ENCODE measurements around the gene DPEP2. TPM values are rescaled to one million over a fixed set of nuclear protein-coding genes. Genes with fewer than 3 reads are reported as not detected.

Gene DPEP2
- total RNA-seq, 1 donor from 2014 or later: not detected

- Mint-ChIP-seq H3K27ac (no peak overlapping the region), H3K4me1 (peaks cover 4% of the 10 kb centered on the region), H3K4me3 (no peak overlapping the region), H3K27me3 (ENCODE audit: insufficient read depth, low read depth) (peaks cover 4% of the 10 kb centered on the region), H3K36me3 (no peaks in the 10 kb centered on the region), H3K9me3 (no peaks in the 10 kb centered on the region)
- H3K4me2 ChIP-seq: no peak overlapping the region
- TF ChIP-seq EZH2phosphoT487 (IDR thresholded peaks at IDR 0.05) (no peak), CTCF (IDR thresholded peaks at IDR 0.05) (no peak), EZH2 (IDR thresholded peaks at IDR 0.05) (no peak)
- no peaks in the 10 kb centered on the region for H4K20me1 ChIP-seq (ENCODE audit: low read depth)
- H3K9me3 ChIP-seq (ENCODE audit: low read depth): no peaks in the 10 kb centered on the region
- no peak overlapping the region for H3K9ac ChIP-seq
- no peaks in the 10 kb centered on the region for H3F3A ChIP-seq (ENCODE audit: low read depth)
- no peaks in the 10 kb centered on the region for H3K79me2 ChIP-seq (ENCODE audit: low read depth)
- DNase-seq (ENCODE audit: low spot score): no peak
- no peaks in the 10 kb centered on the region for H3K36me3 ChIP-seq
- H3K27me3 ChIP-seq: no peaks in the 10 kb centered on the region
- H3K27ac ChIP-seq: no peak overlapping the region
- H3K4me1 ChIP-seq: no peaks in the 10 kb centered on the region
- H3K4me3 ChIP-seq: no peak overlapping the region
- no peak overlapping the region for H2AFZ ChIP-seq (replicated peaks)
Measured at GRCh38 chr16:68005211-68005610, 5.9 kb upstream of the DPEP2 start.

GRCh38 chr16:68003031-68003430, 3.7 kb upstream of the DPEP2 start:
- no peak overlapping the region for H3K9ac ChIP-seq
- peaks cover 2% of the 10 kb centered on the region for H3K27me3 Mint-ChIP-seq (ENCODE audit: insufficient read depth, low read depth)
- no peak overlapping the region for H3K27ac Mint-ChIP-seq
- peaks cover 3% of the 10 kb centered on the region for H3K4me1 Mint-ChIP-seq
- no peak overlapping the region for H2AFZ ChIP-seq (replicated peaks)
- no peaks in the 10 kb centered on the region for H3K36me3 Mint-ChIP-seq
- no peak overlapping the region for H3K4me2 ChIP-seq
- H3K27ac ChIP-seq: no peak overlapping the region
- H3K4me1 ChIP-seq: no peaks in the 10 kb centered on the region
- H3K79me2 ChIP-seq (ENCODE audit: low read depth): no peaks in the 10 kb centered on the region
- no peaks in the 10 kb centered on the region for H4K20me1 ChIP-seq (ENCODE audit: low read depth)
- no peak for TF ChIP-seq EZH2phosphoT487 (IDR thresholded peaks at IDR 0.05)
- no peak for TF ChIP-seq CTCF (IDR thresholded peaks at IDR 0.05)
- TF ChIP-seq EZH2 (IDR thresholded peaks at IDR 0.05): no peak
- H3K4me3 ChIP-seq: no peak overlapping the region
- no peaks in the 10 kb centered on the region for H3K36me3 ChIP-seq
- H3K27me3 ChIP-seq: no peaks in the 10 kb centered on the region
- DNase-seq (ENCODE audit: low spot score): no peak
- H3K4me3 Mint-ChIP-seq: no peak overlapping the region
- H3F3A ChIP-seq (ENCODE audit: low read depth): no peaks in the 10 kb centered on the region
- peaks cover 2% of the 10 kb centered on the region for H3K9me3 Mint-ChIP-seq
- H3K9me3 ChIP-seq (ENCODE audit: low read depth): no peaks in the 10 kb centered on the region

DNA sequence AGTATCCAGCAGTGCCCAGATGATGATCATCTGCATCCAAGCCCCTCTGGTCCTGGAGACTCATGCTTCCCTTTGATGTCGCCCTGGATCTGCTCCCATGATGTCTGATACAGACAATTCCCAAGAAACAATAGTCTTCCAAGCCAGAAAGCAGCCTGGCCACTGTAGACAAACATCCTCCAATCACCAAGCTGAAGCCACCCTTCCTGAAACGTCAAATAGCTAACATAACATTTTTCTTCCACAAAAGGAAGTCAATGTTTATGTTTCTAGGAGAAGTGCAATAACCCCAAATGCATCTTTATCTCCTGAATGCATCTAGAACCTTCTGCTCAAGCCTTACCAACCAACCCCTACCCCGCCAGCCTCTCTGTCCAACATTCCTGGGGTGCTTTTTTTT, 1.2 kb upstream of the DPEP2 start:
- no peak for DNase-seq (ENCODE audit: low spot score)
- Histone ChIP-seq H3K27ac (no peak overlapping the region), H4K20me1 (ENCODE audit: low read depth) (no peaks in the 10 kb centered on the region), H3K9me3 (ENCODE audit: low read depth) (no peaks in the 10 kb centered on the region), H2AFZ (replicated peaks) (no peak overlapping the region), H3K9ac (no peak overlapping the region), H3K79me2 (ENCODE audit: low read depth) (no peaks in the 10 kb centered on the region), H3K4me3 (no peak overlapping the region), H3K36me3 (no peaks in the 10 kb centered on the region), H3F3A (ENCODE audit: low read depth) (no peaks in the 10 kb centered on the region), H3K4me1 (no peaks in the 10 kb centered on the region), H3K27me3 (no peaks in the 10 kb centered on the region), H3K4me2 (no peak overlapping the region)
- Mint-ChIP-seq H3K36me3 (no peaks in the 10 kb centered on the region), H3K27ac (peak overlapping the region; percentile 72), H3K4me1 (peaks cover 3% of the 10 kb centered on the region), H3K9me3 (peaks cover 2% of the 10 kb centered on the region), H3K4me3 (no peak overlapping the region), H3K27me3 (ENCODE audit: insufficient read depth, low read depth) (peaks cover 8% of the 10 kb centered on the region)
- no peak for TF ChIP-seq CTCF (IDR thresholded peaks at IDR 0.05)
- no peak for TF ChIP-seq EZH2 (IDR thresholded peaks at IDR 0.05)
- no peak for TF ChIP-seq EZH2phosphoT487 (IDR thresholded peaks at IDR 0.05)

All from neural progenitor cell (in vitro differentiated cells).